ENCODE data around the gene DRAM2. TPM values are rescaled to one million over a fixed set of nuclear protein-coding genes. Genes with fewer than 3 reads are reported as not detected.

The DRAM2 gene
- total and polyA plus RNA-seq, 9 of the 15 experiments (the other 6 are each of a cell fraction or from before 2014, with no cell fraction given), result 29.0 to 161 (median 53.5) TPM

DNA sequence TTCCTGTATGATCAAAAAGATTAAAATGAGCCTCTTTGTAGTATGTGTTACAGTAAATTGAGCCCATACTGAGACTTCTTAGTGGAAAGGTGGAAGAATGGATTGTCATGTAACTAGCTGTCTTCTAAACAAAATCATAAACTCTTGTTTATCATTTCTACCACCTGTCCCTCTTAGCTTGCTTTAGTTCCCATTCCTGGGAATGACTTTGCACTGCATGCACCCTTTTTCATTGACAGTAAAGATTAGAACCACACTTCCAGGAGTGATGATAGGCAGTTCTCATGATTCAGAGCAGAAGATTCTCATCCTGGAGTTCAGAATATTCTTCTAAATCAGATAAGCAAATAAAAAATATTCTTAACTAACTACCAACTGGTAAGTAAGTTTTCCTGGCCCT, 32.6 kb upstream of the DRAM2 start (continued):
- TF ChIP-seq TSHZ1 (CRISPR knock-in tag; IDR thresholded peaks at IDR 0.05) (no peak), SMARCA4 (IDR thresholded peaks at IDR 0.05) (peak; percentile 79), ZNF41 (CRISPR knock-in tag; conservative IDR thresholded peaks at IDR 0.05) (no peak), FUS (optimal IDR thresholded peaks at IDR 0.05; ENCODE audit: low read depth, low read length) (no peak), HLTF (IDR thresholded peaks at IDR 0.05) (no peak), CCNT2 (IDR thresholded peaks at IDR 0.05; ENCODE audit: borderline replicate concordance, extremely low read depth, insufficient read length, low read depth, low read length) (peak; percentile 29), ZNF253 (CRISPR knock-in tag; conservative IDR thresholded peaks at IDR 0.05) (no peak), CBFA2T2 (conservative IDR thresholded peaks at IDR 0.05) (peak; percentile 64), NR2C2 (CRISPR knock-in tag; IDR thresholded peaks at IDR 0.05) (no peak), NR2C2 (tag; IDR thresholded peaks at IDR 0.05) (no peak), ARID1B (IDR thresholded peaks at IDR 0.05) (peak; percentile 90), GATA2 (CRISPR knock-in tag; IDR thresholded peaks at IDR 0.05) (peak; percentile 50; the same call in 1 of the 2 replicates), RFX5 (IDR thresholded peaks at IDR 0.05; ENCODE audit: low read depth, low read length) (no peak)
- TF ChIP-seq, protein P1, sequence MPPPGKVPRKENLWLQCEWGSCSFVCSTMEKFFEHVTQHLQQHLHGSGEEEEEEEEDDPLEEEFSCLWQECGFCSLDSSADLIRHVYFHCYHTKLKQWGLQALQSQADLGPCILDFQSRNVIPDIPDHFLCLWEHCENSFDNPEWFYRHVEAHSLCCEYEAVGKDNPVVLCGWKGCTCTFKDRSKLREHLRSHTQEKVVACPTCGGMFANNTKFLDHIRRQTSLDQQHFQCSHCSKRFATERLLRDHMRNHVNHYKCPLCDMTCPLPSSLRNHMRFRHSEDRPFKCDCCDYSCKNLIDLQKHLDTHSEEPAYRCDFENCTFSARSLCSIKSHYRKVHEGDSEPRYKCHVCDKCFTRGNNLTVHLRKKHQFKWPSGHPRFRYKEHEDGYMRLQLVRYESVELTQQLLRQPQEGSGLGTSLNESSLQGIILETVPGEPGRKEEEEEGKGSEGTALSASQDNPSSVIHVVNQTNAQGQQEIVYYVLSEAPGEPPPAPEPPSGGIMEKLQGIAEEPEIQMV (tag; conservative IDR thresholded peaks at IDR 0.05; ENCODE audit: low read depth), result no peak
- TF ChIP-seq, protein P2, sequence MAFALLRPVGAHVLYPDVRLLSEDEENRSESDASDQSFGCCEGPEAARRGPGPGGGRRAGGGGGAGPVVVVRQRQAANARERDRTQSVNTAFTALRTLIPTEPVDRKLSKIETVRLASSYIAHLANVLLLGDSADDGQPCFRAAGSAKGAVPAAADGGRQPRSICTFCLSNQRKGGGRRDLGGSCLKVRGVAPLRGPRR (CRISPR knock-in tag; IDR thresholded peaks at IDR 0.05), result no peak
- TF ChIP-seq, protein P3, sequence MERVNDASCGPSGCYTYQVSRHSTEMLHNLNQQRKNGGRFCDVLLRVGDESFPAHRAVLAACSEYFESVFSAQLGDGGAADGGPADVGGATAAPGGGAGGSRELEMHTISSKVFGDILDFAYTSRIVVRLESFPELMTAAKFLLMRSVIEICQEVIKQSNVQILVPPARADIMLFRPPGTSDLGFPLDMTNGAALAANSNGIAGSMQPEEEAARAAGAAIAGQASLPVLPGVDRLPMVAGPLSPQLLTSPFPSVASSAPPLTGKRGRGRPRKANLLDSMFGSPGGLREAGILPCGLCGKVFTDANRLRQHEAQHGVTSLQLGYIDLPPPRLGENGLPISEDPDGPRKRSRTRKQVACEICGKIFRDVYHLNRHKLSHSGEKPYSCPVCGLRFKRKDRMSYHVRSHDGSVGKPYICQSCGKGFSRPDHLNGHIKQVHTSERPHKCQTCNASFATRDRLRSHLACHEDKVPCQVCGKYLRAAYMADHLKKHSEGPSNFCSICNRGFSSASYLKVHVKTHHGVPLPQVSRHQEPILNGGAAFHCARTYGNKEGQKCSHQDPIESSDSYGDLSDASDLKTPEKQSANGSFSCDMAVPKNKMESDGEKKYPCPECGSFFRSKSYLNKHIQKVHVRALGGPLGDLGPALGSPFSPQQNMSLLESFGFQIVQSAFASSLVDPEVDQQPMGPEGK (CRISPR knock-in tag; IDR thresholded peaks at IDR 0.05; ENCODE audit: borderline replicate concordance), result no peak
- TF ChIP-seq, protein P4, sequence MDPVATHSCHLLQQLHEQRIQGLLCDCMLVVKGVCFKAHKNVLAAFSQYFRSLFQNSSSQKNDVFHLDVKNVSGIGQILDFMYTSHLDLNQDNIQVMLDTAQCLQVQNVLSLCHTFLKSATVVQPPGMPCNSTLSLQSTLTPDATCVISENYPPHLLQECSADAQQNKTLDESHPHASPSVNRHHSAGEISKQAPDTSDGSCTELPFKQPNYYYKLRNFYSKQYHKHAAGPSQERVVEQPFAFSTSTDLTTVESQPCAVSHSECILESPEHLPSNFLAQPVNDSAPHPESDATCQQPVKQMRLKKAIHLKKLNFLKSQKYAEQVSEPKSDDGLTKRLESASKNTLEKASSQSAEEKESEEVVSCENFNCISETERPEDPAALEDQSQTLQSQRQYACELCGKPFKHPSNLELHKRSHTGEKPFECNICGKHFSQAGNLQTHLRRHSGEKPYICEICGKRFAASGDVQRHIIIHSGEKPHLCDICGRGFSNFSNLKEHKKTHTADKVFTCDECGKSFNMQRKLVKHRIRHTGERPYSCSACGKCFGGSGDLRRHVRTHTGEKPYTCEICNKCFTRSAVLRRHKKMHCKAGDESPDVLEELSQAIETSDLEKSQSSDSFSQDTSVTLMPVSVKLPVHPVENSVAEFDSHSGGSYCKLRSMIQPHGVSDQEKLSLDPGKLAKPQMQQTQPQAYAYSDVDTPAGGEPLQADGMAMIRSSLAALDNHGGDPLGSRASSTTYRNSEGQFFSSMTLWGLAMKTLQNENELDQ (CRISPR knock-in tag; IDR thresholded peaks at IDR 0.05; ENCODE audit: borderline replicate concordance), result no peak

Data from K562 (cell line).